C4-2B (cell line): ENCODE measurements around the gene BTRC.

Experiments
- ZFX ChIP-seq: fragments of 450-650 bp; IDR thresholded peaks from 2 replicates; pipeline ENCODE4 v1.6.1; 2017
- TF ChIP-seq, protein P1 (sequence below): fragments of 450-650 bp; conservative IDR thresholded peaks from 2 replicates; pipeline ENCODE4 v1.5.1; 2017; ENCODE audit warnings: mild to moderate bottlenecking

DNA sequence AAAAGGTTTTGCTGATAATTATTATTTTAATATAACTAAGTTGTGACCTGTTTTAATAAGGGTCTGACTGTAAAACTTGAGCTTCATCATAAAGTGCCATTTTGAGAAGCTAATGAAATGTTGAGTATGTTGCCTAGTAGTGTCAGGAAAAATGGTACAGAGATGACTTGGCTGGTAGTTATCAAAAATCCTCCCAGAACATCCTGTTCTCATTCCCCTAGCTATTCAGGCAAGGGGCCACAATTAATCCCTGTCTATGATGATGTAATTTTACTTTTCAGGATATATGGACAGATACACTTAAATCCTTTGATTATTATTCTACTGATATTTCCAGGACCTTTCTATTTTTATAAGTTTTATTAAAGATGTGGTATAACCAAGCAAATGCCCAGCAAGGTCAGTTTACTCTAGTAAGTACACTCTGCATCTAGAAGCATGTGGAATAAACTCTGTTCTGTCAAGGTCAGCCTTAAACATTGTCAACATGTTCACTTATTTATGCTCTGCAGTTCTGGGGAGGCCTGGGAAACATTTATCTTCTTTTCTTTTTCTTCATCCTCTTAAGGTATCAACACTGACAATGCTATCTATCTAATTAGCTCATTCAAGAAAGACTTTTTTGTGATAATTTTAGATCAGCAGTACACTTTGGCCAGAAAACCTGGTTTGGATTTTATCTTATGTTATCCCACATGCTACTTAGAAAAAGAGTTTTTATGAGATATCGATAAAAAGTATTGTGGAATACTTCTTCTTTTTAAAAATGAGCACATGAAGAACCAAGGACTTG, 32.1 kb downstream of the BTRC start:
- TF ChIP-seq, protein P1, sequence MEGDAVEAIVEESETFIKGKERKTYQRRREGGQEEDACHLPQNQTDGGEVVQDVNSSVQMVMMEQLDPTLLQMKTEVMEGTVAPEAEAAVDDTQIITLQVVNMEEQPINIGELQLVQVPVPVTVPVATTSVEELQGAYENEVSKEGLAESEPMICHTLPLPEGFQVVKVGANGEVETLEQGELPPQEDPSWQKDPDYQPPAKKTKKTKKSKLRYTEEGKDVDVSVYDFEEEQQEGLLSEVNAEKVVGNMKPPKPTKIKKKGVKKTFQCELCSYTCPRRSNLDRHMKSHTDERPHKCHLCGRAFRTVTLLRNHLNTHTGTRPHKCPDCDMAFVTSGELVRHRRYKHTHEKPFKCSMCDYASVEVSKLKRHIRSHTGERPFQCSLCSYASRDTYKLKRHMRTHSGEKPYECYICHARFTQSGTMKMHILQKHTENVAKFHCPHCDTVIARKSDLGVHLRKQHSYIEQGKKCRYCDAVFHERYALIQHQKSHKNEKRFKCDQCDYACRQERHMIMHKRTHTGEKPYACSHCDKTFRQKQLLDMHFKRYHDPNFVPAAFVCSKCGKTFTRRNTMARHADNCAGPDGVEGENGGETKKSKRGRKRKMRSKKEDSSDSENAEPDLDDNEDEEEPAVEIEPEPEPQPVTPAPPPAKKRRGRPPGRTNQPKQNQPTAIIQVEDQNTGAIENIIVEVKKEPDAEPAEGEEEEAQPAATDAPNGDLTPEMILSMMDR = no peak
- TF ChIP-seq ZFX = no peak
